Ishikawa (cell line): Measurements from ENCODE around the gene PPP1R12B.

ENCODE experiments used
- CEBPB ChIP-seq: IDR thresholded peaks from 2 replicates; pipeline ENCODE4 v1.6.1; 2012
- CREB1 ChIP-seq: IDR thresholded peaks from 2 replicates; pipeline ENCODE4 v1.6.1; 2012; ENCODE audit warnings: low read depth
- EGR1 ChIP-seq: IDR thresholded peaks from 2 replicates; pipeline ENCODE4 v1.6.1; 2012
- EP300 ChIP-seq: IDR thresholded peaks from 2 replicates; pipeline ENCODE4 v1.6.1; 2012; ENCODE audit warnings: borderline replicate concordance
- FOXM1 ChIP-seq: IDR thresholded peaks from 2 replicates; pipeline ENCODE4 v1.6.1; 2012; ENCODE audit warnings: low read depth, borderline replicate concordance
- NFIC ChIP-seq: IDR thresholded peaks from 2 replicates; pipeline ENCODE4 v1.6.1; 2012
- RAD21 ChIP-seq: IDR thresholded peaks from 2 replicates; pipeline ENCODE4 v1.6.1; 2012; ENCODE audit warnings: low read depth
- TAF1 ChIP-seq: IDR thresholded peaks from 2 replicates; pipeline ENCODE4 v1.6.1; 2012; ENCODE audit warnings: low read depth, mild to moderate bottlenecking
- TCF12 ChIP-seq: IDR thresholded peaks from 2 replicates; pipeline ENCODE4 v1.6.1; 2012; ENCODE audit warnings: low read depth
- TEAD4 ChIP-seq: IDR thresholded peaks from 2 replicates; pipeline ENCODE4 v1.6.1; 2012
- YY1 ChIP-seq: IDR thresholded peaks from 2 replicates; pipeline ENCODE4 v1.6.1; 2012; ENCODE audit warnings: low read depth
- ZBTB7A ChIP-seq: IDR thresholded peaks from 2 replicates; pipeline ENCODE4 v1.6.1; 2012; ENCODE audit warnings: low read depth
- TF ChIP-seq, protein P1 (sequence below): IDR thresholded peaks from 2 replicates; pipeline ENCODE4 v1.6.1; 2012
- TF ChIP-seq, protein P2 (sequence below): IDR thresholded peaks from 2 replicates; pipeline ENCODE4 v1.6.1; 2012; ENCODE audit warnings: low read depth, mild to moderate bottlenecking
- TF ChIP-seq, protein P3 (sequence below): IDR thresholded peaks from 2 replicates; pipeline ENCODE4 v1.6.1; 2012

The PPP1R12B gene

DNA sequence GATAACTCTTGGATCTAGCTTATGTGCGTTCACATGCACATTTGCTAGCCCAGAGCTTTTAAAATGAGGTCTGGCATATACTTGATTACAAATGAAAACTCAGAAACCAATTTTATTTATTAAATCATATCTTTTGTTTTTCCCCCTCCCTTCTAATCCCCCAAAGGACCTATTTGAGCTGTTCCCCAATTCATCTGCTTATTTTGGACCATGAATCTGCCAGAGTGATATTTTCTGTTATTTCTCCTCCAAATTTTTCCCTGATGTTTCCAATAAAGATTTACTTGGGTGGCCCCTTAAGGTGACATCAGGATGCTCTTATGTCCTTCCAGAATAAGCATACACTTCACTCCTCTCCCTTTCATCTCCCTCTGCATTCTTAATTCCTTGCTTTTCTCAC, 238.4 kb downstream of the PPP1R12B start:
- no peak for TF ChIP-seq NFIC
- TF ChIP-seq, protein P1, sequence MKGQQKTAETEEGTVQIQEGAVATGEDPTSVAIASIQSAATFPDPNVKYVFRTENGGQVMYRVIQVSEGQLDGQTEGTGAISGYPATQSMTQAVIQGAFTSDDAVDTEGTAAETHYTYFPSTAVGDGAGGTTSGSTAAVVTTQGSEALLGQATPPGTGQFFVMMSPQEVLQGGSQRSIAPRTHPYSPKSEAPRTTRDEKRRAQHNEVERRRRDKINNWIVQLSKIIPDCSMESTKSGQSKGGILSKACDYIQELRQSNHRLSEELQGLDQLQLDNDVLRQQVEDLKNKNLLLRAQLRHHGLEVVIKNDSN = no peak
- TF ChIP-seq, protein P2, sequence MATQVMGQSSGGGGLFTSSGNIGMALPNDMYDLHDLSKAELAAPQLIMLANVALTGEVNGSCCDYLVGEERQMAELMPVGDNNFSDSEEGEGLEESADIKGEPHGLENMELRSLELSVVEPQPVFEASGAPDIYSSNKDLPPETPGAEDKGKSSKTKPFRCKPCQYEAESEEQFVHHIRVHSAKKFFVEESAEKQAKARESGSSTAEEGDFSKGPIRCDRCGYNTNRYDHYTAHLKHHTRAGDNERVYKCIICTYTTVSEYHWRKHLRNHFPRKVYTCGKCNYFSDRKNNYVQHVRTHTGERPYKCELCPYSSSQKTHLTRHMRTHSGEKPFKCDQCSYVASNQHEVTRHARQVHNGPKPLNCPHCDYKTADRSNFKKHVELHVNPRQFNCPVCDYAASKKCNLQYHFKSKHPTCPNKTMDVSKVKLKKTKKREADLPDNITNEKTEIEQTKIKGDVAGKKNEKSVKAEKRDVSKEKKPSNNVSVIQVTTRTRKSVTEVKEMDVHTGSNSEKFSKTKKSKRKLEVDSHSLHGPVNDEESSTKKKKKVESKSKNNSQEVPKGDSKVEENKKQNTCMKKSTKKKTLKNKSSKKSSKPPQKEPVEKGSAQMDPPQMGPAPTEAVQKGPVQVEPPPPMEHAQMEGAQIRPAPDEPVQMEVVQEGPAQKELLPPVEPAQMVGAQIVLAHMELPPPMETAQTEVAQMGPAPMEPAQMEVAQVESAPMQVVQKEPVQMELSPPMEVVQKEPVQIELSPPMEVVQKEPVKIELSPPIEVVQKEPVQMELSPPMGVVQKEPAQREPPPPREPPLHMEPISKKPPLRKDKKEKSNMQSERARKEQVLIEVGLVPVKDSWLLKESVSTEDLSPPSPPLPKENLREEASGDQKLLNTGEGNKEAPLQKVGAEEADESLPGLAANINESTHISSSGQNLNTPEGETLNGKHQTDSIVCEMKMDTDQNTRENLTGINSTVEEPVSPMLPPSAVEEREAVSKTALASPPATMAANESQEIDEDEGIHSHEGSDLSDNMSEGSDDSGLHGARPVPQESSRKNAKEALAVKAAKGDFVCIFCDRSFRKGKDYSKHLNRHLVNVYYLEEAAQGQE = no peak
- no peak for TF ChIP-seq EP300

DNA sequence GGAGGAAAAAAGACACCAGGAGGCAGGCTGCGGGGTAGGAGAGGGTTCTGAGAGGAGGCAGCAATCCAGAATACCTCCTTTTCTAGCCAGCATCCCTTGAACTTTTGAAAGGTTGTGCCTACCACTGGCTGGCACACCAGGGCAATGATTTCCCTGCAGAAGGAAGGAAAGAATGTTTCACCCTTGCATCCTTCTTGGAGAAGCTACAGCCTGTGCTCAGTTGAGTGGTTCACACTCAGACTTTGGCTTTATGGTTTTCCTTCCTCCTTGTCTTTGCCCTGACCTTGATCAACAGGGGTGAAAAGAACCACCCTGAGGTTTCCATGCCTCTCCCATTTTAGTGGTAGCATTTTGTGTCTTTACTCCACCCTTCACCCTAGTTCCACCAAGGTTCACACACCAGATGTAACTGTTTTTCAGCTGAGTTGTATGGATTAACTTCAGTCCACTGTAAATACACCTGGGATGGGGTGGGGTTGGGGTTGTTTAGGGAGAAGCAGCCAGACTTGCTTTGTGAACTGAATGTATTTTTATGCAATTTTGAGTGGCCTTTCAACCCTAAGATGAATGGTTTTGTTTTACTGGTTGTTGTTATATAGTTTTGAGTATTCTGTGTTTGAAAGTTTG, 239.5 kb downstream of the PPP1R12B start:
- TF ChIP-seq EP300 (no peak), NFIC (no peak), CEBPB (no peak), TEAD4 (no peak), RAD21 (no peak), CREB1 (no peak), FOXM1 (no peak), YY1 (no peak), TCF12 (no peak), EGR1 (no peak), TAF1 (no peak), ZBTB7A (no peak)
- TF ChIP-seq, protein P2 = no peak
- TF ChIP-seq, protein P3, sequence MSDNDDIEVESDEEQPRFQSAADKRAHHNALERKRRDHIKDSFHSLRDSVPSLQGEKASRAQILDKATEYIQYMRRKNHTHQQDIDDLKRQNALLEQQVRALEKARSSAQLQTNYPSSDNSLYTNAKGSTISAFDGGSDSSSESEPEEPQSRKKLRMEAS = no peak
- TF ChIP-seq, protein P1 = no peak

DNA sequence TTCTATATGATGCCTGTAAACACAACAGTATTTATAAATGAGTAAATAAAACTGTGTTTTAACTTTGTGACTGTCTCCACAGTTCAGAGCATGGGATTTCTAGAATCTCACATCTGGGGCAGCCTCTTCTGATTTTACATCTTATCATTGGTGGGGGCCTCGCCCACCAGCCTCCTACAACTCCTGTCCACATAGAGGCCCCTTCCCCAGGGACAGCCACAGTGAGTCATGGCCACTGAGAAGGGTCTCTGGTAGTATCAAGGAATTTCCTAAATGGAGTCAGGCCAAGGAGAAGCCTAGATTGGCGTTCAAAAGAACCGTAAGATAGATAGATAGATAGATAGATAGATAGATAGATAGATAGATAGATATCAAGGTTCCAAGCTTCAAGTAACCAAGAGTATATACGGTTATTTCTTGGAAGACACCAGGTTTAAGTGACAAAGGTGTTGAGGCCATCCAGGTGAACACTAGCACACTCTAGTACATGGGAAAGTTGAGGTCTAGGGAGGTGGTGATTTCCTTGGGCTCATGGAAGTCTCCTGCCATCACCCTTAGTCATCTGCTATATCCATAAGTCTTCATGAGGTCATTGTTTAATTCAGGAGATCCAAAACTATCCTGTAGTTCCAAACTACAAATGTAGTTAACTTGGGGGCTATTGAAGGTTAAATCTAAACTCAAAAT, 240.1 kb downstream of the PPP1R12B start:
- no peak for TF ChIP-seq TEAD4

DNA sequence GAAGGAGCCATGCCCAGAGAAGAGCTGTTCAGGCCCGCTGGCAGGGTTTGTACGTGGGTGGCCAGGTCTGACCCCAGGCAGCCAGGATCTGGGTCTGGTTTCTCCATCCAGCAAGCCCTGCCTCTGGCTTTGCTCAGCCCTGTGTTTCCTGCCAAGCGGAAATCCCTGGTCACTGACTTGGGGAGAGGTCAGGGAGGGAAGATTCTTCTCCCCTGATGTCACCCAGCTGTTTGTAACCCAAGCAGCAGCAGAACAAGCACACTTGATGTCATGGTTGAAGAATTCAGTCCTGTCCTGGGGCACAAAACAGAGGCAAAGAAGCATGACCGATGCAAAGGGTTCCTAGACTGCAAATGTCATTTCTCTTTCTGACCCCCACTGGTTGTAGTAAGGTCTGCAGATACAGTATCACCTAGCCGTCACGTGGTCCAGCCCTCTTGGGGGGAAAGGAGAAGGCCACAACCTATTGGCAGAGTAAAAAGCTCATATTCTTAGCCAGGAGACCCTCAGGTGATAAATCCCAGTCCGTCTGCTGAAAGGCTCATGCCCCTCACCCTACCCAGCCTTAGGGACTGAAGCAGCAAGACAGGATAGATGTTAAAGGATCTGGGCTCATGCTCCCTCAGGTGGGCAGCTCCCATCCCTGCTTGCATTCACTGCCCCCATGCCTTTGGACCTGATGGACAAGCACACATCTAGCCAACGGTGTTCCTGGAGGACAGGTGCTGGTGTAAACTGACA, 240.9 kb downstream of the PPP1R12B start:
- TF ChIP-seq TAF1 (no peak), NFIC (peak; percentile 94), ZBTB7A (no peak), CEBPB (peak; percentile 73), EGR1 (peak; percentile 84), YY1 (no peak), TCF12 (peak; percentile 97), EP300 (peak; percentile 99), CREB1 (no peak), RAD21 (peak; percentile 35), TEAD4 (peak; percentile 99), FOXM1 (peak; percentile 94)
- TF ChIP-seq, protein P2 = 0 out of 2 replicates have a peak, but pooled peaks have one; percentile 12
- TF ChIP-seq, protein P1 = peak; percentile 92
- TF ChIP-seq, protein P3 = peak; percentile 63
